Measurements from ENCODE around the gene DTNB.
"Not testable (repeated sequence)": the region's sequence is repeated elsewhere in the genome, so short reads cannot be mapped to it uniquely, and the experiment has no call there.

The DTNB gene

GRCh38 chr2:25650256-25650655 is 23.1 kb downstream of the DTNB start:
- no peak for DNase-seq (ENCODE audit: low read depth, low spot score)
- CTCF ChIA-PET: interaction anchor here (4.5 kb wide), 1 partner anchor 15 kb away, joined by 32 read pairs; no protein-coding TSS in a partner anchor
- H3K4me3 ChIP-seq (ENCODE audit: low read depth, low read length): no peak overlapping the region
- POLR2A ChIA-PET: no interaction called here
- TF ChIP-seq, protein P1, sequence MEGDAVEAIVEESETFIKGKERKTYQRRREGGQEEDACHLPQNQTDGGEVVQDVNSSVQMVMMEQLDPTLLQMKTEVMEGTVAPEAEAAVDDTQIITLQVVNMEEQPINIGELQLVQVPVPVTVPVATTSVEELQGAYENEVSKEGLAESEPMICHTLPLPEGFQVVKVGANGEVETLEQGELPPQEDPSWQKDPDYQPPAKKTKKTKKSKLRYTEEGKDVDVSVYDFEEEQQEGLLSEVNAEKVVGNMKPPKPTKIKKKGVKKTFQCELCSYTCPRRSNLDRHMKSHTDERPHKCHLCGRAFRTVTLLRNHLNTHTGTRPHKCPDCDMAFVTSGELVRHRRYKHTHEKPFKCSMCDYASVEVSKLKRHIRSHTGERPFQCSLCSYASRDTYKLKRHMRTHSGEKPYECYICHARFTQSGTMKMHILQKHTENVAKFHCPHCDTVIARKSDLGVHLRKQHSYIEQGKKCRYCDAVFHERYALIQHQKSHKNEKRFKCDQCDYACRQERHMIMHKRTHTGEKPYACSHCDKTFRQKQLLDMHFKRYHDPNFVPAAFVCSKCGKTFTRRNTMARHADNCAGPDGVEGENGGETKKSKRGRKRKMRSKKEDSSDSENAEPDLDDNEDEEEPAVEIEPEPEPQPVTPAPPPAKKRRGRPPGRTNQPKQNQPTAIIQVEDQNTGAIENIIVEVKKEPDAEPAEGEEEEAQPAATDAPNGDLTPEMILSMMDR (IDR thresholded peaks at IDR 0.05; ENCODE audit: insufficient read depth, low read length, missing control alignments): no peak

GRCh38 chr2:25649786-25650185 is 23.6 kb downstream of the DTNB start:
- ChIA-PET POLR2A (no interaction called here), CTCF (no interaction called here)
- TF ChIP-seq, protein P1 (IDR thresholded peaks at IDR 0.05; ENCODE audit: insufficient read depth, low read length, missing control alignments): no peak
- no peak for DNase-seq (ENCODE audit: low read depth, low spot score)
- no peak overlapping the region for H3K4me3 ChIP-seq (ENCODE audit: low read depth, low read length)

DNA sequence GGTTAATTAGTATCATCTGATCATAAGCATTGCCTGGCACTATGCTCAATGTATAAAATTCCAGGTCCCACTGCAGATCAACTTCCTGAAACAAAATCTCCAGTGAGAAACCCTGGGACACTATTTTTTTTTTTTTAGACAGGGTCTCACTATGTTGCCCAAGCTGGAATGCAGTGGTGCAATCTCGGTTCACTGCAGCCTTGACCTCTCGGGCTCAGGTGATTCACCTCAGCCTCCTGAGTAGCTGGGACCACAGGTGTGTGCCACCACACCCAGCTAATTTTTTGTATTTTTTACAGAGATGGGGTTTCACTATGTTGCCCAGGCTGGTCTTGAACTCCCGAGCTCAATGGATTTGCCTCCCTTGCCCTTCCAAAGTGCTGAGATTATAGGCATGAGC is 31.1 kb downstream of the DTNB start:
- POLR2A ChIA-PET: no interaction called here
- DNase-seq (ENCODE audit: low read depth, low spot score): no peak
- CTCF ChIA-PET: interaction anchor here (1.0 kb wide), 1 partner anchor 15 kb away, joined by 3 read pairs; no protein-coding TSS in a partner anchor
- TF ChIP-seq, protein P1 (IDR thresholded peaks at IDR 0.05; ENCODE audit: insufficient read depth, low read length, missing control alignments): no peak
- H3K4me3 ChIP-seq (ENCODE audit: low read depth, low read length): no peak overlapping the region

GRCh38 chr2:25639696-25640095 is 33.7 kb downstream of the DTNB start:
- POLR2A ChIA-PET: no interaction called here
- CTCF ChIA-PET: interaction anchor here (1.9 kb wide), 1 partner anchor 24 kb away, joined by 11 read pairs; no protein-coding TSS in a partner anchor
- H3K4me3 ChIP-seq (ENCODE audit: low read depth, low read length): no peak overlapping the region
- TF ChIP-seq, protein P1 (IDR thresholded peaks at IDR 0.05; ENCODE audit: insufficient read depth, low read length, missing control alignments): no peak
- no peak for DNase-seq (ENCODE audit: low read depth, low spot score)

DNA sequence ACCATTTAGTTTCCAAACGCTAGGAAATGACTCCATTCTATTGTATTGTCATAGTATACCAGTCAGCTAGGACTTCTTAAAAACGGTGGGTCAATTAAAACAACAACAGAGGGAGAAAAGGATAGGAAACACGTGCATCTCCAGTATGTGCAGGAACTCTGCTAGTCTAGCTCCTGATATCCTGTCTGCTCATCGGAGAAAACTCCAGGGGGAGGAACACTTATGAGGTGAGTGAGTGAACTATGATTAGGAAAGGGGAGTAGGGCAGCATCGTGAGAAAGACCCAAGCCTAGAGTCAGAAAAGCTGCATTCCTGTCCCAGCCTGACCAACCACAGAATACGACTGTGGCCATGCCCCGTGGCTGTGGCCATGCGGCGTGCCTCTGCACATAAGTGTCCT is 34.2 kb downstream of the DTNB start:
- POLR2A ChIA-PET: no interaction called here
- TF ChIP-seq, protein P1 (IDR thresholded peaks at IDR 0.05; ENCODE audit: insufficient read depth, low read length, missing control alignments): no peak

DNA sequence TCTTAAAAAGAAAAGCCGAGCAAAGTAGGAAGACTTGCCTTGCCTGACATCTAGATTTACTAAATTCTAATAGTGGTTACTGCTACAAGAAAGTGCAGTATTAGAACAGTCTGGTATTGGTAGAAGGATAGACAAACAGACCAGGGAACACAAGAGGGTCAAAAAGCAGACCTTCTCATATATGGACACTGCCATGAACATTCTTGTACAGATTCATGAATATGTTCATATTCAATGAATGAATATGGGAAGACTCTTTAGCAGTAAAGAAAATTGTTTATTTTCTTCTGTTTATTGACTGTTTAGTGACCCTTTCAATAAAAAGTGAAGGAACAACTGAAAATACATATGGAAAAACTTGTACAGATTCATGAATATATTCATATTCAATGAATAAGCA is 37.6 kb downstream of the DTNB start:
- DNase-seq (ENCODE audit: low read depth, low spot score): no peak
- H3K4me3 ChIP-seq (ENCODE audit: low read depth, low read length): no peak overlapping the region
- TF ChIP-seq, protein P1 (IDR thresholded peaks at IDR 0.05; ENCODE audit: insufficient read depth, low read length, missing control alignments): no peak
- ChIA-PET CTCF (no interaction called here), POLR2A (no interaction called here)

More for the DNA sequence above, 34.2 kb downstream of the DTNB start:
- no peak for DNase-seq (ENCODE audit: low read depth, low spot score)
- no peak overlapping the region for H3K4me3 ChIP-seq (ENCODE audit: low read depth, low read length)
- CTCF ChIA-PET: interaction anchor here (0.7 to 1.9 kb wide), 3 partner anchors 25 to 32 kb away, joined by 3 to 11 read pairs (median 3); no protein-coding TSS in a partner anchor

- DNase-seq (ENCODE audit: low read depth, low spot score); H3K4me3 ChIP-seq (ENCODE audit: low read depth, low read length); POLR2A ChIA-PET; CTCF ChIA-PET: not testable (repeated sequence)
These were observed 39.6 kb downstream of the DTNB start for GRCh38 chr2:25633801-25634200.

Data from AG04449 (cell line).